IPS DF 4.7 (cell line): ENCODE data around the gene PCSK6.
"Not testable (repeated sequence)": the region's sequence is repeated elsewhere in the genome, so short reads cannot be mapped to it uniquely, and the experiment has no call there.

Experiments used
- DNase-seq: peaks from one replicate; pipeline ENCODE4 v3.0.0-alpha.2; 2013; ENCODE audit warnings: low spot score; ENCODE audit errors: extremely low read depth

The PCSK6 gene

DNA sequence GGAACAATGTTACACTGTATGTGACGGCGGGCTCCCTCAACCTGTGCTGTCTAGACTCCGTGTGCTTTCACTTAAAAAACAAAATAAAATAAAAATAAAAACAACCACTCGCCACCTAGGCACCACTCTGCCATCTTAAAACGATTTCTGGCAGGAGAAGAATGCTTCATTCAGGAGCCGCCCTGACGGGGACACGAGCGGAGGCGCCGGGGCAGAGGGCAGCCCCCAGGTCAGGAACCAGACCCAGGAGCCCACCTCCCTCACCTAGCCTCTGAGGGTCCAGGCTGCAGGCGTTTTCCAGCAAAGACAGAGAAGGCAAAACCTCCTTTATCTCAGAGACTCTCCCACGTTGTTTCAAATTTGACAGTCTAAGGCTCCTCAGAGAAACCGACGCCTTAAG lies 109.4 kb downstream of the PCSK6 start:
- DNase-seq: no peak

GRCh38 chr15:101379647-101380046 lies 109.9 kb downstream of the PCSK6 start:
- DNase-seq: no peak

DNA sequence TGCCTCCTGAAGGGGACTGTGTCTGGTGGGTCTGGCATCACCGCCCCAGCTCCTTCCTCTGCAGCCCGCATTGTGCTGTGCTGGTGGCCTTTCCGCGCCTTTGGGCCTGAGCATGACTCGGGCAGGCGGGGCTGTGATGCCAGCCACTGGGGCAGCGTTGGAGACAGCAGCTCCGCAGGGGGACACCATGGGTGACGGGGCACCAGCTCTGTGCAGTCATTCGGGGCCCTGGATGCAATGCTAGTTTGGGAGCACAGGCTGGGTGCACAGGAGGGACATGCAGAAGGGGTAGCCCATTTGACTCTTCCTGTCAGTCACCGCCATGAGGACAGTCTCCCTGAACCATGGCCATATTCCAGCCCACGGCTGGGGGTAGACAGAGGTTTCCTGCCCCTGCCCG lies 110.6 kb downstream of the PCSK6 start:
- no peak for DNase-seq

DNA sequence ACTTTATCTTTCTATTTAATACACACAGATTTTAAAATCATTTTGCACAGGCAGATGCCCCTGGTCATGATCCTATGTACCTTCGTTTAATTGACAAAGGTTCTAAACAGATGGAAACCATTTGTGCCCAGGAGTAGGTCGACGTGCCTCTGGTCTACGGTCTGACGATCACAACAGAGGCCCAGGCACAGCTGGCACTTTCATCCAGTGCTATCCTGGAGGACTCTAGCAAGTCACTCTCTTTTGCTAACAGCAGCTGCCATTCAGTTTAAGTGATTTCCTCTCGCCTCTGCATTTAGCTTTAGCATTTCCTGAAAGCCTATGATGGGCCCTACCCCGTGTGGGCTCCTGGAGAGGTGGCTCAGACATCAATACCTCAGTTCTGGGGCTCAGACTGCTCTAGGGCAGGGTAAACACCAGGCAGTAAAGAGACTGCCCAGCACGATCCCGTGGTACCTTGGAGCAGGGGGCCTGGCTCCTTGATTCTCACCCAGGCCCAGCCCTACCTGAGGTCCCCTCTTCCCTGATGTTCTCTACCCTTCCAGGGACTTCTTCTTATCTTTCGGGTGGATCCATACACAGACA lies 111.2 kb downstream of the PCSK6 start:
- DNase-seq: no peak

DNA sequence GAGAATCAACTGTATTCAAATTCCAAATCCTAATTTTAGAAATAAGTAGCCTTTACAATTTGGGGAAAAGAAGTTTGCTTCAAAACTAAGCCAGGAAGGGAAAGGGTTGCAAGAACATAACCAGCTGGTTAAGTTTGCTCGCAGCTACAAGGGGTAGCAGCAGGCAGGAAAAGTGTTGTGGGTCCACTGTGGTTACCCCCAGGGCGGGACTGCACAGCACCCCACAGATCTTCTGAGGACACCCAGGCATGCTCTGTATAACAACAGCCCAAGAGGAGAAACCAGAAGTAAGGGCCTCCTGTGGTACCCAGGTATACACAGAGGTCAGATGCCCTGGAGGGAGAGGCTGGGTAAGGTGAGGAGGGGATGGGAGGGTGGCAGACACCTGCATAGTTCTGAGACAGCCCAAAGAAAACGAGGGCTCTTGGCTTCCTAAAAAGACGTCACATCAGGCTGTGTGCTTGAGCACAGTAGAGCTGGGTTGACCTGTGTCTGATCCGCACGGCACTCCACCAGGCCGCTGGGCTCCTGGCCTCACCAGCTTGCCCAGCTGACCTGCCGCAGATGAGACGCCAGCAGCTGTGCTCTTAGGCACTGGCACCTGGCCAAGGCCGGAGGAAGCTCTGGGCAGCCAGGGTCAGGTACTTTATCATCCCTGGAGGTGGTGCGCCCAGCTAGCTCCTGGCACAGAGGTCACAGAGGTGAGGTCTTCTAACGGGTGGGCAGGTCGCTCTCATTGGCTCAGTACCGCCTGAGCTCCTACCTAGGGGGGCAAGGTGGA lies 112.7 kb downstream of the PCSK6 start:
- DNase-seq: no peak

DNA sequence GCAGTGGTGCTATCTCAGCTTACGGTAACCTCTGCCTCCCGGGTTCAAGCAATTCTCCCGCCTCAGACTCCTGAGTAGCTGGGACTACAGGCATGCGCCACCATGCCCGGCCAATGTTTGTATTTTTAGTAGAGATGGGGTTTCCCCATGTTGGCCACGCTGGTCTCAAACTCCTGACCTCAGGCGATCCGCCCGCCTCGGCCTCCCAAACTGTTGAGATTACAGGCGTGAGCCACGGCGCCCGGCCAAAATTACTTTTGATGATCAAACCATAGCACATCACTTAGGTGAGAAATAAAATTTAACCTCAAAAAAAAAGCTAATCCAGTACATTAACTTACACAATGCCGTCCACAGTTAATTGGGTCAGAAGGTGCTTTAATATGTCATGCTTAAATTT lies 114.5 kb downstream of the PCSK6 start:
- not testable (repeated sequence) for DNase-seq

GRCh38 chr15:101374326-101374725 lies 115.2 kb downstream of the PCSK6 start:
- DNase-seq: no peak

GRCh38 chr15:101373577-101373976 lies 115.9 kb downstream of the PCSK6 start:
- no peak for DNase-seq

DNA sequence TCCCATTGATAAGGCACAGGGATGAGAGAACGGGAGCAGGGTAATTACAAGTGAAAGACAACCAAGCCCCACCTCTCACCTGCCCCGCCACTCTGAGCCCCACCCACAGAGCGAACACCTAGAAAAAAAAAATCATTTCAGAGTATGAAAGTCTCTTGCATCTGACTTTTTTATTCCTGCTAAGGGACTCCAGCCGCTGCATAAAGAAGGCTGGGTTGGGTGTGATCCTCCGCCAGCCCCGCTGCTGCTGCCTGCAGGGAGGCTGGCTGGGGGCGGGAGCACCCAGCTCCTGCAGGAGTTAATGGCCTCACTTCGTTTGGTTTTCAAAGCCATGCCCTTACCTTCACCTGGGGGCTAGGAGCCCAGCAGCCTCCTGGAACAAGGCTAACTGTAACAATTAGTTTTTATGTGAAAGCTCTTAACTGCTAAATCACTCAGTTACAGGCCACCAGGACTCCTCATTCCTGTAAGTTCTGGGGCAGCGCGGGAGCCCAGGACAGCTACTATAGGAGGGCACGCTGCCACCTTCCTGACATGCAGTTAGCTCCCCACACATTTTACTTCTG lies 116.5 kb downstream of the PCSK6 start:
- DNase-seq: no peak

DNA sequence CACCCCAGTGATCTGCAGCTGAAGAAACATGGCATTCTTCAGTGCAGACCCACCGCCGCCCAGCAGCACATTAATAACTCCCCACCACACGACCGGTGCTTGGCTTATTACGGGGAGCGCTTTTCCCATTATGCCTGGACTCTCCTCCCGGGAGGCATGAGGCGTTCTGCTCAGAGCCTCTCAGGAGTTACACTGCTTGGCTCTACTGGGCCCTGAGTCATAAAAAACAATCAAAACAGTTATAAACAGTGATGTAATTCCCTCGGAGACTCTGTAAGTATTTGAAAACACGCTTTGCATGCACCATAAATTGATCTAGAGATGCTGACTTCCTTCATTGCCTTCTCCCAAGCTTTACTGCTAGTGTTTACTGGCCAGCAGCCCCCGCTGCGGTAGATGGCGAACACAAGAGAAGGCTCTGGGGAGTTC lies 117.3 kb downstream of the PCSK6 start:
- no peak for DNase-seq

- DNase-seq: no peak
Observed at GRCh38 chr15:101371519-101371918, 118.0 kb downstream of the PCSK6 start.

DNA sequence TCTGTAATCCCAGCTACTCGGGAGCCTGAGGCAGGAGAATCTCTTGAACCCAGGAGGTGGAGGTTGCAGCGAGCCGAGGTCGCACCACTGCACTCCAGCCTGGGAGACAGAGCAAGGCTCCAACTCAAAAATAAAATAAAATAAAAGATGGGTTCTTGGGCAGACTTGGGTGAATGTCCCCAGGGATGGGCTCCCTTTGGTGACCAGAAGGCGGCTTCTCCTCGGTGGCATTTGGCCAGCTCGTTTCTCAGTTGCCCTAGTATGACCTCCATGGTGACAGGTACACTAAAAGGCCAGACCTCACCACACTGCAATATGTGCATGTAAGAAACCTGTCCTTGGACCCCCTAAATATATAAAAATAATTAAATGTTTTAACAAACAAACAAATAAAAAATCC lies 118.4 kb downstream of the PCSK6 start:
- DNase-seq: no peak

DNA sequence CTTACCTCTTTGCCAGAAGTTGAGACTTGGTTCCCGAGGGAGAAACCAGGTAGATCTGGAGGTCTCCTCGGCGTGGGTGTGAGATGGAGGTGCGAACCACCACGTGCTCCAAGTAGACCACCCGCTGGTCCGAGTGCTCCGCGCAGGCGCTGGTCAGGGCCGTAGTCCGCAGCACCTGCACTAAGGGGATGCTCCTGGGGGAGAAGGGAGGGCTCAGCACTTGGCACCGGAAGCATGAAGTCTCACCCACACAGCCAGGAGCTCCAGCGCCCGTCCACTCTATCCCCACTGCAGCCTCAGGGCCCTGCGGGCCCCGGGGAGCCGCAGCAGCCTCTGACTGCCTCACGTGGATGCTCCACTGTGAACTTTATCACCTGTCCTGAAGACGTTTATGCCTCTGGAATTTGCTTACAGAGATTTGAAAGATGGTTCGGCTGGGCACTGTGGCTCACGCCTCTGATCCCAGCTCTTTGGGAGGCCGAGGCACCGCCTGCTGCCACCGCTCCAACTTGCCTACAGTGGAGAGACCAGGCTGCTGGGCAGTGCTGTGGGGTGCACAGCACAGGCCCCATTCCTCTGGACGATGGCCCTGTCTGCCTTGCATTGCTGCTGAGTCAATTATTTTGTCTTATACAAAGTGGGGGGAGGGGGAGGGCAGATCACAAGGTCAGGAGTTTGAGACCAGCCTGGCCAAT lies 119.0 kb downstream of the PCSK6 start:
- DNase-seq: no peak

- no peak for DNase-seq
Observed at GRCh38 chr15:101369676-101370075, 119.8 kb downstream of the PCSK6 start.

GRCh38 chr15:101368861-101369642 lies 120.5 kb downstream of the PCSK6 start:
- DNase-seq: no peak

DNA sequence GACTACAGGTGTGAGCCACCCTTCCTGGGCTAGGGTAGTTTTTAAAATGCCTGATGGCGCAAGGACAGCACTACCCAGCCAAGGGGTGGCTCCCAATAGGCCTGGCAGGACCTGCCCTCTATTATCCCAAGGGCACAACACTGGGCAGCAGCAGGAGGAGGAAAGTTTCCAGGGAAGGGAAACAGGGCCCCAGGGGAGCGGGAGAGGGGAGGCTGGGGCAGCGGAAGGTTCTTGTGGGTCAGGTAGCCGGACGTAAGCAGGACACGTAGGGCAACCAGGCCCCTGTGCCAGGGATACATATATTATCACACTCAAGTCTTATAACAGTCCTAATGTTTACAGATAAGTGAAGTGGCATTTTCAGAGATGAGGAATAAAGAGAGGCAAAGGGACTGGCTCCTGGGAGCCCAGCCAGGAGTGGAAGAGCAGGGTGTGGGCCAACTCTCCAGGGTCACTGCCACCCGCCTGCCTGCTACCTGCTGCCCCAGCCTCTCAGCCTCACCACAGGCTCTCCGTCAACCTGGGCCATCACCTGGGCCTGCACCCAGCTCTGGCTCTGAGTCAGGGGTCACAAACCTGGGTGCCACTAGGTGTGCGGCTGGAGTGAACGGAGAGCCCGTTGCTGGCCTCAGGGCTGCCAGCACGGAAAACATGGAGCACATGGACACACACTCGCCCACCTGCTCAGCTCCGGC lies 121.3 kb downstream of the PCSK6 start:
- no peak for DNase-seq

GRCh38 chr15:101366853-101367252 lies 122.7 kb downstream of the PCSK6 start:
- no peak for DNase-seq

- DNase-seq: no peak
Observed at GRCh38 chr15:101362986-101363566, 126.4 kb downstream of the PCSK6 start.

GRCh38 chr15:101362359-101362758 lies 127.1 kb downstream of the PCSK6 start:
- DNase-seq: no peak

GRCh38 chr15:101361418-101361817 lies 128.1 kb downstream of the PCSK6 start:
- no peak for DNase-seq
